D721Med (cell line): ENCODE data around the gene SMAD2.

Experiments
- DNase-seq: peaks from one replicate; pipeline ENCODE4 v3.0.0; 2011; ENCODE audit warnings: low spot score; ENCODE audit not compliant: insufficient read length
- FAIRE-seq: peaks from 2 replicates; lab custom pipeline; 2011; peaks lifted over from hg19 to GRCh38; lab: Jason Lieb, UNC
- TF ChIP-seq, protein P1 (sequence below): IDR thresholded peaks from 2 replicates; pipeline ENCODE4 v1.5.1; 2012; ENCODE audit warnings: mild to moderate bottlenecking, control low read depth; ENCODE audit not compliant: insufficient read depth; ENCODE audit errors: missing control alignments

Gene SMAD2

DNA sequence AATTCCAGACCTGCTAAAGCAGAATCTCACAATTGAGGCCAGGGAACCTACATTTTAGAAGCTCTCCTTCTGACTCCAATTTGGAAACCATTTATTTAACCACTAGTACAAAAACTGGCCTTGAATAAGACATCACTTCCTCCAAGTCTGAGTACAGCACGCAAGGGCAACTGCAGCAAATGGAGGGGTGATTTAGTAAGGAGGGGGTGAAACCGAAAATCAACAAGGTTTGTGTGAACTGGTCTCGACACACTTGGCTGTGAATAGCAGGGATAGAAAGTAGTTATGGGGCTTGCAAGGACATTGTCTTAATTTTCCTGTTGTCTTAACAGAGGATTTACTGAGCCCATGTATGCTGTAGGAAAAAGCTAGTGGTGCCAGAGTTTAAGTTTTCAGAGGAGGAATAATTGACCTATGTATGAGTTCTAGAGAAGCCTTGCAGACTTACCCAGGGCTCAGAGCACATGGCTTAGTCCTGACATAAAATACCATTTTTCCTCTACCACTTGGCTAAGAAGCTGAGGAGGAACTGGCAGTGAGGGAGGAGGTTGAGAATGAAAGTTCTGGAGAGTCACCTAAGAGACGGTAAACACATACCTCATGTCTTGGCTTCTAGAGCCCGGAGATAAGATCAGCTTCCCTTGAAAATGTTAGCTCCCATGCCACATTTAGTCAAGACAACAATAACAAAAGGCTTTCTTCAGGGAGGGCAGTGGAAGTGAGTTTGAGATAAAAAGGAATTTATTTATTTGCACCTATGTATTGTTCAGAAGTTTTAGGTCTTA, 114.8 kb downstream of the SMAD2 start:
- DNase-seq (no peak), FAIRE-seq (no peak)
- TF ChIP-seq, protein P1, sequence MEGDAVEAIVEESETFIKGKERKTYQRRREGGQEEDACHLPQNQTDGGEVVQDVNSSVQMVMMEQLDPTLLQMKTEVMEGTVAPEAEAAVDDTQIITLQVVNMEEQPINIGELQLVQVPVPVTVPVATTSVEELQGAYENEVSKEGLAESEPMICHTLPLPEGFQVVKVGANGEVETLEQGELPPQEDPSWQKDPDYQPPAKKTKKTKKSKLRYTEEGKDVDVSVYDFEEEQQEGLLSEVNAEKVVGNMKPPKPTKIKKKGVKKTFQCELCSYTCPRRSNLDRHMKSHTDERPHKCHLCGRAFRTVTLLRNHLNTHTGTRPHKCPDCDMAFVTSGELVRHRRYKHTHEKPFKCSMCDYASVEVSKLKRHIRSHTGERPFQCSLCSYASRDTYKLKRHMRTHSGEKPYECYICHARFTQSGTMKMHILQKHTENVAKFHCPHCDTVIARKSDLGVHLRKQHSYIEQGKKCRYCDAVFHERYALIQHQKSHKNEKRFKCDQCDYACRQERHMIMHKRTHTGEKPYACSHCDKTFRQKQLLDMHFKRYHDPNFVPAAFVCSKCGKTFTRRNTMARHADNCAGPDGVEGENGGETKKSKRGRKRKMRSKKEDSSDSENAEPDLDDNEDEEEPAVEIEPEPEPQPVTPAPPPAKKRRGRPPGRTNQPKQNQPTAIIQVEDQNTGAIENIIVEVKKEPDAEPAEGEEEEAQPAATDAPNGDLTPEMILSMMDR: no peak

DNA sequence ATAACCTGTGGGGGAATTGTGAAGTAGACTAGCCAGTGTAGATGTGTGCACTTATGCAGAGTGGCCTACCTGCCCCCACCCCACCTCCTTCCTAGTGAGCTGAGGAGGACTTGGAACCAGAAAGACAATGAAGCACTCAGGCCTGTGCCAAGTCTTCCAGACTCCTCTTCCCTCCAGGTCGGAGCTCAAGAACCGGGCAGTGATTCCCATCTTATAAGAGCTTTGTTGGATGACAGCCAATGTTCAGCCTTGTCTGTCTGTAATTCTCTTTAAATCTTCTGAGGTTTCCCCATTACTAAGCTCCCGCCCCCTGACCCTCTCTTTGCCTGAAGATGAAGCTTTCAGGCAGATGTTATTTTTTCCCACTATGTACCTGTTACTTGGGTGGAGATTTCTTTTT, 121.0 kb downstream of the SMAD2 start:
- FAIRE-seq (no peak), DNase-seq (no peak)
- TF ChIP-seq, protein P1: no peak

DNA sequence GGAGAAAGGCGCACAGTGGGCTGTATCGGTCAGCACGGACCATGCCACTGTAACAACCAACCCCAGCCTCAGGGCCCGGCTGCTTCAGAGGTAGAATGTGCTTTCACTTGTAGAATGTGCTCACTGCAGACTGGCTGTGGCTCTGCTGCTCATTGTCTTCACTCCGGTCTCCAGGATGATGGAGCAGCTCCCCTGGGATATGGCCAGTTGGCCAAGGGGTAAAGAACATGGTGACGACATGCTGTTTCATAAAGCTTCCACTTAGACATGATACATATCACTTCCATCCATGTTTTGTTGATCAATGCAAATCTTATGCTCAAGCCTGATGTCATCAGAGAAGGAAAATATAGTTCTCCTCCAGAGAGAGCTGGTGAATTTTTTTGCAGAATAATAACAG, 127.7 kb downstream of the SMAD2 start:
- TF ChIP-seq, protein P1: no peak
- FAIRE-seq (no peak), DNase-seq (no peak)

DNA sequence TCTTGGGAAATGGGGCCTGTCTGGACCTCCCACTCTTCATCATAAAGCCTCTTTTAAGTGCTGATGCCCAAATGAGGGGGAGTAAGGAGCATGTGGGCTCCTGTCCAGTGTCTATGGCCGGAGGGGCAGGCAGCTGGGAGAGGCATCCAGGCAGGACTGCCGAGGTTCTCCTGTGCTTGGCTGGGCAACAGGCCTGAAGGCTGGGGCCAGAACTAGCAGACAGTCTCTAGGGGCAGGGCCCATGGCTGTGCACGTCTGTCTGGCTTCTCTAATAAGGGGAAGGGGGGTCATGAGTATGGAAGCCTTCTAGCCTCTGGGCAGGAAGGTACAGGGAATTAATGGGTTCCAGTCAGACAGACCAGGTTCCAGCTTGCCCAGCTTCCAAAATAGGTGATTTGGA, 128.6 kb downstream of the SMAD2 start:
- DNase-seq (no peak), FAIRE-seq (no peak)
- TF ChIP-seq, protein P1: no peak

DNA sequence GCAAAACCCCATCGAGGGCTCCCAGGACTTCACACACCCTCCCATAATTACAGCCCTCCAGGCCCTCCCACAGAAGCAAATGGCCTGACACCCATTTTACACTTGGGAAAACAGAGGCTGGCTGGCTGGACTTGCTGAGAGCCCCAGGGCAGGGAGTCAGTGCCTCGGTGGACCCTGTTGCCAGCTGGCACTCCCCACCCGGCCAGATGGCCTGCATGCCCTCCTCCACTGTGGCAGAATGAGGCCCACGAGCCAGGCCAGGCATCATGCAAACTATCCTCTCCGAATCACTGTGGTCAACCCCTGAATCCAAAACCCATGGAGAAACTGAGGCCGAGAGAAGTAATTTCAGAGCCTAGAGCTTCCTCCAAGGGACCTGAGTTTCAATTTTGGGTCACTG, 129.7 kb downstream of the SMAD2 start:
- FAIRE-seq (no peak), DNase-seq (no peak)
- TF ChIP-seq, protein P1: no peak

DNA sequence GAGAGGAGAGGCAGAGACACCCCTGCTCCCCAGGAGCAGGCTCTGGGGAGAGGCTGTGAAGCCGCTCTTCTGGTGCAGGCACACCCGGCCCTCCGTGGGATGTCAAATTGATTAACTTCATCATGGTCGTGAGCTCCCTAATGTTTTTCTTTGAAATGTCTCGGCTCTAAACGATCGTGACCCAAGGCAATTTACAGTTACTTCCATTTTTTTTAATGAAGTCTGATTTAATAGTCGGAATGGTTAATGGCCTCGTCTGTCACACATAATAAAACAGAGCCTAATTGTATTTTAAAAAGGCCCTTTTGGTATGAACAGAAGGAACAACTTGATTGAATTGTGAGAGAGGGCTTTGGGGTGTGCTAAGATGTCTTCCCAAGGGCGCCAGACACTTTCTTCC, 130.2 kb downstream of the SMAD2 start:
- no peak for DNase-seq
- TF ChIP-seq, protein P1: no peak
- no peak for FAIRE-seq

DNA sequence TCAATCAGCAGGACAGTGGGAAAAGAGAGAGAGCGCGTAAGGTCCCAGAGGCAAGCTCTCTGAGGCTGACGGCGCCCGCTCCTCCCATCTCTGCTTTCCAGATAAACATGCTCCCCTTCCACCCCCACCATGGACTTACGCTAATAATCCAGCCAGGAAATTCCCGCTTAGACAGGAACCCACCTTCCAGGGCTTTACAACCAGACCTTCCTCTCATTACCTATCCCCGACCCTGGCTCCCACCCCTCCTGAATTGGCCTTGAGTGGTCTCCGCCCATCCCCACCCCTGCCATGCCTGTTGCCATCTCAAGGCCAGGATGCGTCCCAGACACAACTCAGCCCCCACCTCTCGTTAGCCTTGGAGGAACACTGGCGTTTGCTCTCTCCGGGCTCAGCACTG, 131.1 kb downstream of the SMAD2 start:
- DNase-seq (no peak), FAIRE-seq (no peak)
- TF ChIP-seq, protein P1: no peak
